Measurements from ENCODE around the gene TOMM70.
"Not testable (repeated sequence)": the region's sequence is repeated elsewhere in the genome, so short reads cannot be mapped to it uniquely, and the experiment has no call there.

Gene TOMM70

DNA sequence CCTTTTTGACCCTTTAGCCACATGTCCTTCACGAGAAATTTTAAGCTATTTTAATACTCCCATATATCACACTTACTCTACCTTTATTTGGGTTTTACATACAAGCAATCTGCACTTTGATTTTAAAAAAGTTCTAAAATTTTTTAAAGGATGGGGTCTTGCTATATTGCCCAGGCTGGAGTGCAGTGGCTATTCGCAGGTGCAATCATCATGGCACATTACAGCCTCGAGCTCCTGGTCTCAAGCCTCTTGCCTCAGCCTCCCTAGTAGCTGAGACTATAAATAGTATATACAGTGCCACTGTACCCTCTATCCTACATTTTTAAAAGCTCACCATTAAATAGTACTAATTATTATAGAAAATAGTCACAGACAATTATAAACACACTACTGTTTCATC lies 36.5 kb downstream of the TOMM70 start:
- no peak for DNase-seq (ENCODE audit: low read depth in 2 of 2)

DNA sequence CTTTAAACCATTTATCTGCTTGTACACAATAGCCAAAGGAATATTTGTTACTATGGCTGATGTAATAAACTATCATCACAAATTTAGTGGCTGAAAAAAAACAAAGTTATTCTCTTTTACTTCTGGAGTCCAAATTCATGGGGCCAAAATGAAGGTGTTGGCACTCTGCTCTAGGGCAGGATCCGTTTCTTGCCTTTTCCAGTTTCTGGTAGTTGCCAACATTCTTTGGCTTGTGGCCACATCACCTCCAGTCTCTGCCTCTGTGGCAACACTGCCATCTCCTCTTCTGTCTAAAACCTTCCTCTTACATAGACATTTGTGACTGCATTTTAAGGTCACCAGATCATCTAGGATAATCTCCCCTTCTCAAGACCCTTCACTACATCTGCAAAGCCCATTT lies 39.0 kb downstream of the TOMM70 start:
- no peak for DNase-seq (ENCODE audit: low read depth in 2 of 2)

DNA sequence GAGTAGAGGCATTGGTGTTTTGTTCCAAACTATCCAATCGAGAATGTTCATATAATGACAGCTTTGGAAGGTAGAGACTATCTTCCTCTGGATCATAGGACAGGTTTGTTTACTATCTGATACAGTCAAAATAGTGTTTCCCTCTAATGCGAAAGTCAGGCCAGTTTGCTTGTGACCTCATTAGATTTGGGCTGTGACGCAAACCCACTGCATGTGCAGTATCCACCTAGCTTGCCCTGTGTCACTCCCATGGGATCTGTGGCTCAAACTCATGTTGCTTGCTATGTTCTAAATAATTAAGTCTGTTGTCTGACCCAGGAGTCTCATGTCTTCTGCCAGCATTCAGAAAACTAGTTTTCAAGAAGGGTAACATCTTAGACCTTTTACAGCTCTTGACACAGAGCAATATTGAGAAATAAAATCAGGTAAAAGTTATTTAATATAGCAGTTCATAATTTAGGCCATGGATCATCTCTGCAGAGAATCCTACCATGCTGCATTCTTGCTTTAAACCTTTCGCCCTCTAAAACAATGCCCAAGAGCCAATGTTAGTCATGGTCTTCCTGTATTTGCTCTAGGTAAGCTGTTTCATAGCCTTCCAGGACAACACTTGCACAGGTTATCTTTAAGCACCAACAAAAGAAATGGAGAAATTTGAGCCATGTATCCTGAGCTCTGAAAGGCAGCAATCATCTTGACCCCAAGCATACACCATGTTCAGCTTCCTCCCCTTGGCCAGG lies 40.0 kb downstream of the TOMM70 start:
- no peak for DNase-seq (ENCODE audit: low read depth in 2 of 2)

- no peak for DNase-seq (ENCODE audit: low read depth in 2 of 2)
Measured at GRCh38 chr3:100359035-100359434, 41.9 kb downstream of the TOMM70 start.

- no peak for DNase-seq (ENCODE audit: low read depth in 2 of 2)
Measured at GRCh38 chr3:100358413-100358812, 42.5 kb downstream of the TOMM70 start.

GRCh38 chr3:100354850-100355249 lies 46.0 kb downstream of the TOMM70 start:
- no peak for DNase-seq (ENCODE audit: low read depth in 2 of 2)

- no peak for DNase-seq (ENCODE audit: low read depth in 2 of 2)
Measured at GRCh38 chr3:100352296-100353231, 48.3 kb downstream of the TOMM70 start.

DNA sequence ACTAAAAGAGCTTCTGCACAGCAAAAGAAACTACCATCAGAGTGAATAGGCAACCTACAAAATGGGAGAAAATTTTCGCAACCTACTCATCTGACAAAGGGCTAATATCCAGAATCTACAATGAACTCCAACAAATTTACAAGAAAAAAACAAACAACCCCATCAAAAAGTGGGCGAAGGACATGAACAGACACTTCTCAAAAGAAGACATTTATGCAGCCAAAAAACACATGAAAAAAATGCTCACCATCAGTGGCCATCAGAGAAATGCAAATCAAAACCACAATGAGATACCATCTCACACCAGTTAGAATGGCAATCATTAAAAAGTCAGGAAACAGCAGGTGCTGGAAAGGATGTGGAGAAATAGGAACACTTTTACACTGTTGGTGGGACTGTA lies 49.1 kb downstream of the TOMM70 start:
- not testable (repeated sequence) for DNase-seq (ENCODE audit: low read depth in 2 of 2)

- DNase-seq (ENCODE audit: low read depth in 2 of 2), result no peak
Measured at GRCh38 chr3:100348727-100349126, 52.2 kb downstream of the TOMM70 start.

GRCh38 chr3:100340527-100340926 lies 60.4 kb downstream of the TOMM70 start:
- no peak for DNase-seq (ENCODE audit: low read depth in 2 of 2)

- DNase-seq (ENCODE audit: low read depth in 2 of 2), result no peak
Measured at GRCh38 chr3:100339786-100340185, 61.1 kb downstream of the TOMM70 start.

DNA sequence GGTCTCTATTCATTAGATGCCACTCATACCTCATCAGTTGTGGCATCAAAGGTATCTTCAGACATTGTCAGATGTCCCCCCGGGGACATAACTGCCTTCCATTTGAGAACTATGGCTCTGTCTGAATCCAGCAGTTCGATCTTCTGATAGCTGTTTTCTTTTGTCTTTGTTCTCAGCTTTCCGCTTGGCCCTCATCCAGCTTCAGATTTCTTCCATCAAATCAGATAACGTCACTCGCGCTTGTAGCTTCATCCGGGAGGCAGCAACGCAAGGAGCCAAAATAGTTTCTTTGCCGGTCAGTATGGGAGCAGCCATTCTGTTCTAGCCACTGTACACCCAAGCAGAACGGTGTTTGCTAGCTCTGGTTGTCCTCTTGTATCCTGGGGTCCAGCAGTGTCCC lies 62.0 kb downstream of the TOMM70 start:
- DNase-seq (ENCODE audit: low read depth in 2 of 2), result no peak

DNA sequence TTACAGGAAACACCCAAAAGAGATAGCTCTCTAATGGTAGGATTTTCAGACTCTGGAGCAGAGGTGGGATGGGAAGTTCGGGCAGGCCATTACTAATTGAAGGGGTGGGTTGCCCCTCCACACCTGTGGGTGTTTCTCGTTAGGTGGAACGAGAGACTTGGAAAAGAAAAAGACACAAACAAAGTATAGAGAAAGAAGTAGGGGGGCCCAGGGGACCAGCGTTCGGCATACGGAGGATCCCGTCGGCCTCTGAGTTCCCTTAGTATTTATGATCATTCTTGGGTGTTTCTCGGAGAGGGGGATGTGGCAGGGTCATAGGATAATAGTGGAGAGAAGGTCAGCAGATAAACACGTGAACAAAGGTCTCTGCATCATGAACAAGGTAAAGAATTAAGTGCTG lies 64.7 kb downstream of the TOMM70 start:
- not testable (repeated sequence) for DNase-seq (ENCODE audit: low read depth in 2 of 2)

- no peak for DNase-seq (ENCODE audit: low read depth in 2 of 2)
Measured at GRCh38 chr3:100335434-100335833, 65.5 kb downstream of the TOMM70 start.

DNA sequence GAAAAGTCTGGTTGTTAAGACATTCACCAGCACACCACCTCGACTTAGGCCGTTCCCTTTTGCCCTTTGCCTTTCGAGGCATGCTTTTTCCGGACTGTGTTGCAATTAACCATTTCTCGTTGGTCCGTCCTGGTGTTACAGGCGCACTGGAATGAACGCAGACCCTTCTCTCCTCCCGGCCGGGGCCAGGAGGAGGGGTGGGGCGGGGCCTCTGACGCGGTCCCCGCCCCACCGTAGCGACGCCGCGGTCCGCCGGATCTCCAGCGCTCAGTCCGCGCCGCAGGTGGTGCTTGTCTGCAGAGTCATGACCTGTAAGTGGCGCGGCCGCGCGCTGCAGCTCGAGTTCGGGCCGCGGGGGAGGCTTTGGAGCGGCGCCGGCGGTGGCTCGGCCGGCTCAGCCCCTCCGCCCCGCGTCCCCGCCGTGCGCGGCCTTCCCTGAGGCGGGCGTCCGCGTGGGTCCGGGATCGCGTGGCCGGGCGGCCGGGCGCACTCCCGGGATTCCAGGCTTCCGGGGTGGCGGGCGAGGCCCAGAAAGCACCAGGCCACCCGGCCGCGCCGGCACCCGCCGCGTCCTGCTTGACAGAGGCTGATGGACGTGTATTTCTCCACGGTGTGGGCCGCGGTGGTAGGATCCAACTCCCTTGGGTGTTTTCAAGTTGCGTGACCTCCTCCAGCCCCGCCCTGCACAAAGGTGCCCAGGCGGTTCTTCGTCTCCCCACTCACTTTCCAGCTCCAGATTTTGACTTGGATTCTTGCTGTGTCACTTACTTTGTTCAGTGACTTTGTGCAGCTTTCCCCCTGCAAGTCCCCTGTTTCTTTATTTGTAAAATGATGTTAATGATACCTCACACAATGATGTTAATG lies 66.2 kb downstream of the TOMM70 start, which contains the start of gene NIT2:
TSS of gene NIT2 (plus strand) at position 270 of the 864 bp plus-strand sequence. CDS start at position 305, 35 bp downstream.
- peak; percentile 58 to 62 for DNase-seq (ENCODE audit: low read depth in 2 of 2)

DNA sequence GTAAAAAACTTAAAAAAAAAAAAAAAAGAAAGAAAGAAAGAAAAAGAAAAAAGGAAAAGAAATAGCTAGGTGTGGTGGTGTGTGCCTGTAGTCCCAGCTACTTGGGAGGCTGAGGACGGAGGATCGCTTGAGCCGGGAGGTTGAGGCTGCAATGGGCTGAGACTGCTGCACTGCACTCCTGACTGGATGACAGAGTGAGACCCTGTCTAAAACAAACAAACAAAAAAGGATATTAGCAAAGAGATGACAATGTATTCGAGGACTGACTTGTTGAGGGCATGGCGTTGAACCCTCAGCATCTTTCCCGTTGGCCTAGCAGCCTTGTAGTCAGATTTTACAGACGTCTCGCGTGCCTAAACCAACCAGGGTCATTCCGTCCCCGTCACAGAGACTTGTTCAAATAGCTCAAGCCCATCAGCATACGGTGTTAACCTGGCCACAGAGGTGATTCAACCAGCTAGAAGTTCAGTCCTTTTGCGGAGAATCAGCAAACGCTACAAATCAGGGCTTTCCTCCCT lies 66.9 kb downstream of the TOMM70 start:
- peak in 1 of 2 donors; percentile 1 for DNase-seq (ENCODE audit: low read depth in 2 of 2)

GRCh38 chr3:100333051-100333450 lies 67.8 kb downstream of the TOMM70 start:
- no peak for DNase-seq (ENCODE audit: low read depth in 2 of 2)

GRCh38 chr3:100331660-100332059 lies 69.2 kb downstream of the TOMM70 start:
- DNase-seq (ENCODE audit: low read depth in 2 of 2), result no peak

GRCh38 chr3:100330651-100331050 lies 70.2 kb downstream of the TOMM70 start:
- DNase-seq (ENCODE audit: low read depth in 2 of 2), result no peak

- no peak for DNase-seq (ENCODE audit: low read depth in 2 of 2)
Measured at GRCh38 chr3:100329800-100330489, 70.9 kb downstream of the TOMM70 start.

- not testable (repeated sequence) for DNase-seq (ENCODE audit: low read depth in 2 of 2)
Measured at GRCh38 chr3:100327377-100327776, 73.5 kb downstream of the TOMM70 start.
